DMS 273 (cell line): ENCODE data around the gene DYRK1A.

Experiments
- DNase-seq: peaks from one replicate; lab custom pipeline; 2025; ENCODE audit not compliant: unreplicated experiment; lab: John Stamatoyannopoulos, UW

DYRK1A gene

GRCh38 chr21:37415939-37416338 is 49.4 kb downstream of the DYRK1A start:
- no peak for DNase-seq

GRCh38 chr21:37416914-37417313 is 50.3 kb downstream of the DYRK1A start:
- no peak for DNase-seq

GRCh38 chr21:37419228-37419906 is 52.8 kb downstream of the DYRK1A start:
- no peak for DNase-seq

GRCh38 chr21:37421306-37421705 is 54.7 kb downstream of the DYRK1A start:
- no peak for DNase-seq

GRCh38 chr21:37422382-37422781 is 55.8 kb downstream of the DYRK1A start:
- DNase-seq = no peak

GRCh38 chr21:37423103-37423502 is 56.5 kb downstream of the DYRK1A start:
- no peak for DNase-seq

GRCh38 chr21:37424396-37424795 is 57.8 kb downstream of the DYRK1A start:
- DNase-seq = no peak

GRCh38 chr21:37425001-37425400 is 58.4 kb downstream of the DYRK1A start:
- DNase-seq = no peak

- DNase-seq = no peak
Measured at GRCh38 chr21:37425684-37426083, 59.1 kb downstream of the DYRK1A start.

- no peak for DNase-seq
Measured at GRCh38 chr21:37427221-37427620, 60.6 kb downstream of the DYRK1A start.

- no peak for DNase-seq
Measured at GRCh38 chr21:37429356-37429755, 62.8 kb downstream of the DYRK1A start.

GRCh38 chr21:37430184-37430821 is 63.7 kb downstream of the DYRK1A start:
- DNase-seq = peak; percentile 29

- no peak for DNase-seq
Measured at GRCh38 chr21:37431243-37431642, 64.7 kb downstream of the DYRK1A start.

- peak; percentile 36 for DNase-seq
Measured at GRCh38 chr21:37432710-37433455, 66.3 kb downstream of the DYRK1A start.

GRCh38 chr21:37433456-37433840 is 66.9 kb downstream of the DYRK1A start:
- DNase-seq = no peak

GRCh38 chr21:37435120-37435519 is 68.5 kb downstream of the DYRK1A start:
- DNase-seq = peak; percentile 97

- DNase-seq = peak; percentile 24
Measured at GRCh38 chr21:37435711-37436110, 69.1 kb downstream of the DYRK1A start.

- no peak for DNase-seq
Measured at GRCh38 chr21:37436174-37436573, 69.6 kb downstream of the DYRK1A start.

GRCh38 chr21:37437376-37438080 is 71.0 kb downstream of the DYRK1A start:
- no peak for DNase-seq

GRCh38 chr21:37443683-37444082 is 77.1 kb downstream of the DYRK1A start:
- DNase-seq = no peak

- DNase-seq = no peak
Measured at GRCh38 chr21:37445228-37445627, 78.7 kb downstream of the DYRK1A start.

GRCh38 chr21:37446552-37446951 is 80.0 kb downstream of the DYRK1A start:
- DNase-seq = no peak
